CD4-positive, alpha-beta T cell treated with Interferon alpha-2 for 1 hour (primary cell): ENCODE measurements around the gene IL2RA.
A peak's percentile ranks its signal among the peaks of the same experiment; 100 is the strongest.
"Not testable (repeated sequence)": the region's sequence is repeated elsewhere in the genome, so short reads cannot be mapped to it uniquely, and the experiment has no call there.

Experiments used
- DNase-seq, 2 donors: peaks; one replicate each; pipeline ENCODE4 v3.0.0-alpha.2; 2020 to 2022

The IL2RA gene

GRCh38 chr10:5976512-5977470 lies 85.4 kb downstream of the IL2RA start:
- peak; percentile 30 to 62 for DNase-seq

- peak; percentile 86 to 90 for DNase-seq
These were observed 86.3 kb downstream of the IL2RA start for GRCh38 chr10:5975641-5976473.

- DNase-seq, result no peak
These were observed 89.1 kb downstream of the IL2RA start for GRCh38 chr10:5973069-5973468.

- no peak for DNase-seq
These were observed 90.3 kb downstream of the IL2RA start for GRCh38 chr10:5971886-5972285.

- peak; percentile 13 to 74 for DNase-seq
These were observed 90.8 kb downstream of the IL2RA start for GRCh38 chr10:5971315-5971832.

GRCh38 chr10:5970527-5970926 lies 91.6 kb downstream of the IL2RA start:
- no peak for DNase-seq

GRCh38 chr10:5970066-5970465 lies 92.1 kb downstream of the IL2RA start:
- no peak for DNase-seq

- DNase-seq, result no peak
These were observed 93.3 kb downstream of the IL2RA start for GRCh38 chr10:5968681-5969453.

GRCh38 chr10:5968037-5968680 lies 94.0 kb downstream of the IL2RA start:
- no peak for DNase-seq

DNA sequence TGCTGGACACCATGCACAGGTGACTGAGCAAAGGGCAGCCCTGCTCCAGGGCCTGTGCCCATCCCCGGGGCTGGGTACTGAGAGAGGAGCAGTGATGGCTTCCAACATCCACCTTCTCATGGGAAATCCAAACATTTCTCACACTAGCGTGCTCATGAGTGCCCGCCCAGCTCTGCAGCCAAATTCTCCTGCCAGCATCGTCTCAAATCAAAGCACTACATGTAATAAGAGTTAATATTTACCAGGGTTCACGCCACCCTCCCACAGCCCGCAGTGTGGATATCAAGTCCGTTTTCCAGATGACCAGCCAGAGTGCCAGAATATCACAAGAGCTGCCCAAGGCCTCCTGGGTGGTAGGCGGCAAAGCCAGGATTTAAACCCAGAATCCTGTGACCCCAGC lies 96.9 kb downstream of the IL2RA start:
- DNase-seq, result no peak

GRCh38 chr10:5964736-5965135 lies 97.4 kb downstream of the IL2RA start:
- no peak for DNase-seq

DNA sequence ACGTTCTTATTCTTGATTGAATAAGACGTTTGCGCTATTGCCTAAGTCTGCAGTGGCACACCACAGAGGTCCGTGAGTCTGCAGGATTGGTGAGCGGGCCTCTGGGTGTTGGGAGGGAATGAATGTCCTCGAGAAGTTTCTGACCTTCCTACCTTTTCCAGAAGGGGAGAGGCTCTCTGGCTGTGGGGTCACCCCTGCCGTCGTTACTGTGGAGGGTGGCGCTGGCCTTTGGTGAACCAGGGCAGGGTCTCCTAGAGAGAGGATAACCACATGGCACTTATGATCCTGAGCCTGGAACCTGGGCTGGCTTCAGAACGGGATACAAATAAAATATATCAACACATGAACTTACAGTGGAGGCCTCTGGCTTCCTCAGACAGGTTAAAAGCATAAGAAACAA lies 98.6 kb downstream of the IL2RA start:
- no peak for DNase-seq

- no peak for DNase-seq
These were observed 99.1 kb downstream of the IL2RA start for GRCh38 chr10:5963071-5963470.

- not testable (repeated sequence) for DNase-seq
These were observed 99.7 kb downstream of the IL2RA start for GRCh38 chr10:5962358-5962940.

GRCh38 chr10:5961405-5962100 lies 100.6 kb downstream of the IL2RA start:
- no peak for DNase-seq

GRCh38 chr10:5960973-5961275 lies 101.2 kb downstream of the IL2RA start:
- not testable (repeated sequence) for DNase-seq
